ENCODE results near the gene MAGT1. TPM values are rescaled to one million over a fixed set of nuclear protein-coding genes. Genes with fewer than 3 reads are reported as not detected.

Gene MAGT1
- total RNA-seq, 2 donors from 2014 or later = 31.1 to 33.0 TPM

DNA sequence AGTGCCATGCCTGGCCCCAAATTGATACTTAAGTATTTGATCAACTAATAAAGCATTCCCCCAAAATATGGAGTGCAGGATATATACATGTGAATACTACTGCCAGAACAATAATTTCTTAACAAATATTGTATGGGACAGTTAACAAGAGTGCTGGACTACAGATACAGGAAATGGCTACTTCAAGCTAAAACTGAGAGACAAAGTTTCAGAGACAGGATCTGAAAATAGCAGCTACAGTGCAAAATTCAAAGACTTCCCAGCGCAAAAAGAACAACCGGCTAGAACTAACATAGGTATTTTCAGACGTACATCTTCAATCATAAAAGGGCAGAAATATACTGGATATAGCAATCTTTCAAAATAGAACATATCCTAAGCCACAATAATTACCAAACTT, 115.5 kb downstream of the MAGT1 start:
- no peaks in the 10 kb centered on the region for H3K27me3 ChIP-seq
- WGBS, 2 donors = 44 to 48% methylated on average over 3 of the region's 3 CpGs
- no peak for TF ChIP-seq POLR2A (IDR thresholded peaks at IDR 0.05)
- TF ChIP-seq, protein P1, sequence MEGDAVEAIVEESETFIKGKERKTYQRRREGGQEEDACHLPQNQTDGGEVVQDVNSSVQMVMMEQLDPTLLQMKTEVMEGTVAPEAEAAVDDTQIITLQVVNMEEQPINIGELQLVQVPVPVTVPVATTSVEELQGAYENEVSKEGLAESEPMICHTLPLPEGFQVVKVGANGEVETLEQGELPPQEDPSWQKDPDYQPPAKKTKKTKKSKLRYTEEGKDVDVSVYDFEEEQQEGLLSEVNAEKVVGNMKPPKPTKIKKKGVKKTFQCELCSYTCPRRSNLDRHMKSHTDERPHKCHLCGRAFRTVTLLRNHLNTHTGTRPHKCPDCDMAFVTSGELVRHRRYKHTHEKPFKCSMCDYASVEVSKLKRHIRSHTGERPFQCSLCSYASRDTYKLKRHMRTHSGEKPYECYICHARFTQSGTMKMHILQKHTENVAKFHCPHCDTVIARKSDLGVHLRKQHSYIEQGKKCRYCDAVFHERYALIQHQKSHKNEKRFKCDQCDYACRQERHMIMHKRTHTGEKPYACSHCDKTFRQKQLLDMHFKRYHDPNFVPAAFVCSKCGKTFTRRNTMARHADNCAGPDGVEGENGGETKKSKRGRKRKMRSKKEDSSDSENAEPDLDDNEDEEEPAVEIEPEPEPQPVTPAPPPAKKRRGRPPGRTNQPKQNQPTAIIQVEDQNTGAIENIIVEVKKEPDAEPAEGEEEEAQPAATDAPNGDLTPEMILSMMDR (IDR thresholded peaks at IDR 0.05) = no peak
- DNase-seq (no peak), ATAC-seq (no peak)
- H3K27ac ChIP-seq = no peak overlapping the region
- H3K36me3 ChIP-seq (replicated peaks in 1 of 2; ENCODE audit: insufficient read depth in 1 of 2, low read depth in 2 of 2) = no peaks in the 10 kb centered on the region
- intact Hi-C loops (cut with DNase I) = no loop called here
- no peaks in the 10 kb centered on the region for H3K9me3 ChIP-seq
- peaks cover 16% of the 10 kb centered on the region for H3K4me1 ChIP-seq
- H3K4me3 ChIP-seq = no peak overlapping the region

- TF ChIP-seq, protein P1 (IDR thresholded peaks at IDR 0.05) = no peak
- TF ChIP-seq POLR2A (IDR thresholded peaks at IDR 0.05) = no peak
- intact Hi-C loops (cut with DNase I) = no loop called here
- H3K36me3 ChIP-seq (replicated peaks in 1 of 2; ENCODE audit: insufficient read depth in 1 of 2, low read depth in 2 of 2) = no peaks in the 10 kb centered on the region
- no peaks in the 10 kb centered on the region for H3K27me3 ChIP-seq
- no peaks in the 10 kb centered on the region for H3K9me3 ChIP-seq
- no peaks in the 10 kb centered on the region for H3K4me1 ChIP-seq
- ATAC-seq (no peak), DNase-seq (no peak)
- H3K27ac ChIP-seq = no peak overlapping the region
- 36% methylated on average over 2 of the region's 2 CpGs for WGBS, 2 donors
- H3K4me3 ChIP-seq = no peak overlapping the region
These were observed 118.6 kb downstream of the MAGT1 start for GRCh38 chrX:77776659-77777058.

Small RNA genes within 50 kb of the gene (small RNA-seq; reads per million reads assigned to genes)
- gene RN7SL460P (not detected), gene RNU6-854P (not detected)

Other genes starting within 250 kb of the MAGT1 start
- 10 to 100 TPM; 73.4 to 74.5 TPM for gene ATRX, start 109.2 kb downstream of the MAGT1 start, total RNA-seq
- 100 to 1,000 TPM; 150 to 190 TPM for gene COX7B, start 4.0 kb upstream of the MAGT1 start, total RNA-seq
- 1 to 10 TPM; 7.3 to 9.9 TPM for gene ATP7A, start 15.3 kb upstream of the MAGT1 start, total RNA-seq
- gene PGAM4, start 74.2 kb upstream of the MAGT1 start, total RNA-seq = not detected
- gene PGK1, start 208.8 kb upstream of the MAGT1 start, total RNA-seq = 10 to 100 TPM; 46.7 to 79.4 TPM
- 10 to 100 TPM; 11.7 to 21.4 TPM for gene TAF9B, start 244.2 kb upstream of the MAGT1 start, total RNA-seq

Measured in body of pancreas (tissue), 4 donors.